ENCODE measurements around the gene DNAJC16.

- TF ChIP-seq CREB5 (CRISPR knock-in tag; IDR thresholded peaks at IDR 0.05; ENCODE audit: low read depth) (no peak), ZC3H10 (CRISPR knock-in tag; IDR thresholded peaks at IDR 0.05) (no peak), GLIS3 (CRISPR knock-in tag; IDR thresholded peaks at IDR 0.05) (no peak), ZNF565 (CRISPR knock-in tag; conservative IDR thresholded peaks at IDR 0.05; ENCODE audit: low read depth) (no peak), RARB (CRISPR knock-in tag; IDR thresholded peaks at IDR 0.05) (no peak)
Measured at GRCh38 chr1:15595809-15596617, 69.4 kb downstream of the DNAJC16 start.

Measured in SK-N-SH treated with all-trans-retinoic acid at 6 μM for 48 hours (cell line).